ENCODE data around the gene DSCAML1. TPM values are rescaled to one million over a fixed set of nuclear protein-coding genes. Genes with fewer than 3 reads are reported as not detected.

DSCAML1 gene
- total RNA-seq, 2 donors from 2014 or later, result 0.21 to 0.41 TPM

DNA sequence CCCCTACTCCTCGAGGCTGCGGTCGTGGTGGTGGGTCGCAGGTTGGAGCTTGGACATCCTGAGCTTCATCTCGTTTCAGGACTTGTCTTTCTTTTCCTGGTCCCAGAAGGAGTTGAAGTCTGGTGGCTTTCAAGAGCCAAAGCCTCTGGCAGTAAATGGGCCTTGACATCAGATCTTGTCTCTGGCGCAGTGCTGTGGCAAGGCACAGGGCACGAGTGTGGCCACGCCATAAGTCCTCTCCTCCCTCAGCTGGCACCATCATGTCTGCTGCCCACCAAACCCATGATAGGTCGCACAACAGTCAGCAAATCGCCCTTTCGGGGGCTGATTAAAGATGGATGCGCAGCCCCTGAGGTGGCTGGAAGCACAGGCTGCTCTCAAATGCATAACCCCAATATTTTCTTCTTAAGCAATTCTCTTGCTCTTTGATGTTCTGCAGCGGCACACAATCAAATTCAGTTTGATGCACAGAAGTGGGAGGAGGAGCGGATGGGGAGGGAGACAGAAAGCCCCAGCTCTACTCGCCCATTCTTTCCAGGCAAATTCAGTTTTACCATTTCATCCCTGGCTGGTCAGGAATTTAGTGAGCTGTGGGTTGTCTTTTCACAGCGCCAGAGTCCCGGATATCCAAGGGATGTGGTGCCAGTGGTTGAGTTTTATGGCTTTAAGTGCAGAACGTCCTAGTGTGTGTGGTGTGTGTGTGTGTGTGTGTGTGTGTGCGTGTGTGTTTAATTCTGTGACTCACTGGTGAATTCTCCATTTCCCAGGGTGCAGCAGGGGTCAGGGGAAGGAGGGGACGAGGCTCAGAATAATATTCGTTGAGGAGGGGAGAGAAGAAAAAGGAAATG is 162.0 kb downstream of the DSCAML1 start:
- H3K27me3 ChIP-seq (replicated peaks; ENCODE audit: insufficient read depth), result no peaks in the 10 kb centered on the region
- H3K27ac ChIP-seq, result no peak overlapping the region
- TF ChIP-seq, protein P1, sequence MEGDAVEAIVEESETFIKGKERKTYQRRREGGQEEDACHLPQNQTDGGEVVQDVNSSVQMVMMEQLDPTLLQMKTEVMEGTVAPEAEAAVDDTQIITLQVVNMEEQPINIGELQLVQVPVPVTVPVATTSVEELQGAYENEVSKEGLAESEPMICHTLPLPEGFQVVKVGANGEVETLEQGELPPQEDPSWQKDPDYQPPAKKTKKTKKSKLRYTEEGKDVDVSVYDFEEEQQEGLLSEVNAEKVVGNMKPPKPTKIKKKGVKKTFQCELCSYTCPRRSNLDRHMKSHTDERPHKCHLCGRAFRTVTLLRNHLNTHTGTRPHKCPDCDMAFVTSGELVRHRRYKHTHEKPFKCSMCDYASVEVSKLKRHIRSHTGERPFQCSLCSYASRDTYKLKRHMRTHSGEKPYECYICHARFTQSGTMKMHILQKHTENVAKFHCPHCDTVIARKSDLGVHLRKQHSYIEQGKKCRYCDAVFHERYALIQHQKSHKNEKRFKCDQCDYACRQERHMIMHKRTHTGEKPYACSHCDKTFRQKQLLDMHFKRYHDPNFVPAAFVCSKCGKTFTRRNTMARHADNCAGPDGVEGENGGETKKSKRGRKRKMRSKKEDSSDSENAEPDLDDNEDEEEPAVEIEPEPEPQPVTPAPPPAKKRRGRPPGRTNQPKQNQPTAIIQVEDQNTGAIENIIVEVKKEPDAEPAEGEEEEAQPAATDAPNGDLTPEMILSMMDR (IDR thresholded peaks at IDR 0.05), result no peak
- no peak overlapping the region for H3K4me3 ChIP-seq
- no peaks in the 10 kb centered on the region for H3K4me1 ChIP-seq (ENCODE audit: control insufficient read depth in 1 of 2, low read depth in 2 of 2)
- no peaks in the 10 kb centered on the region for H3K36me3 ChIP-seq
- H3K9me3 ChIP-seq, result no peaks in the 10 kb centered on the region
- ATAC-seq (ENCODE audit: insufficient number of reproducible peaks, low FRiP score, low read depth) (no peak), DNase-seq (ENCODE audit: low spot score) (no peak)

DNA sequence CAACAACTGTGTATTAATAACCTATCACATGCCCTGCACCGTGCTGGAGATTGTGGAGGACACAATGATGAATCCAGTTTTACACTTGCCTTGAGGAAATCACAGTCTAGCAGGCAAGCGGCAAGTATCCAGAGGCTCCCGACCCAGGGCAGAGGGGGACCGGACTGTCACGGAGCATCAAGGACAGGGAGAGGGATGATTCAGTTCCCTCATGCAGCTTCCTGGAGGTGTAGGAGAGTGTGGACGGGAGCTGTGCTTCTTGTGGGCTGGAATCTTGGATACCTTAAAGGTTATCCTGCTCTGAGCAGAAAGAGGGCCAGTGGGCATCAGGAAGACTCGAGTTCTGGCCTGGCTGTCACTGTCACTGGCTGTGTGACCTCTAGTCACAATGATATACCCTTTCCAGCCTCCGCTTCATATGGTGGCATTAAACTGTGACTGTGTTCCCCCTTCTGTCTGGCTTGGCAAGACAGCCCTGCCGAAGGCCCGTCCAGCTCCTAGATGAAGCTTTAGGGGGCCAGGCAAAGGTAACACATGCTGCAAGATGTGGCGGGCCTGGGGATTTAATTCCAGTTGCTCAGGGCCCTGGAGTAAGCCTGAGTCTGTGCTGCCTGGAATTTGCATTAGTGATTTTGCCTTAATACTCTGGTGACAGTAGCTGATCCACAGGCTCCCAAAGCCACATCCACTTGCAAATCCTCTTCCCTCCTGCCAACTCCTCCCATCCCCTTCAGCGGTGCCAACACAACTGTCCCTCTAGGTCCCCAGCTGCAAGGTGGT is 162.8 kb downstream of the DSCAML1 start:
- Histone ChIP-seq H3K9me3 (no peaks in the 10 kb centered on the region), H3K4me3 (no peak overlapping the region), H3K27me3 (replicated peaks; ENCODE audit: insufficient read depth) (no peaks in the 10 kb centered on the region), H3K36me3 (no peaks in the 10 kb centered on the region), H3K4me1 (ENCODE audit: control insufficient read depth in 1 of 2, low read depth in 2 of 2) (no peaks in the 10 kb centered on the region), H3K27ac (no peak overlapping the region)
- no peak for ATAC-seq (ENCODE audit: insufficient number of reproducible peaks, low FRiP score, low read depth)
- no peak for DNase-seq (ENCODE audit: low spot score)
- TF ChIP-seq, protein P1 (IDR thresholded peaks at IDR 0.05), result no peak

DNA sequence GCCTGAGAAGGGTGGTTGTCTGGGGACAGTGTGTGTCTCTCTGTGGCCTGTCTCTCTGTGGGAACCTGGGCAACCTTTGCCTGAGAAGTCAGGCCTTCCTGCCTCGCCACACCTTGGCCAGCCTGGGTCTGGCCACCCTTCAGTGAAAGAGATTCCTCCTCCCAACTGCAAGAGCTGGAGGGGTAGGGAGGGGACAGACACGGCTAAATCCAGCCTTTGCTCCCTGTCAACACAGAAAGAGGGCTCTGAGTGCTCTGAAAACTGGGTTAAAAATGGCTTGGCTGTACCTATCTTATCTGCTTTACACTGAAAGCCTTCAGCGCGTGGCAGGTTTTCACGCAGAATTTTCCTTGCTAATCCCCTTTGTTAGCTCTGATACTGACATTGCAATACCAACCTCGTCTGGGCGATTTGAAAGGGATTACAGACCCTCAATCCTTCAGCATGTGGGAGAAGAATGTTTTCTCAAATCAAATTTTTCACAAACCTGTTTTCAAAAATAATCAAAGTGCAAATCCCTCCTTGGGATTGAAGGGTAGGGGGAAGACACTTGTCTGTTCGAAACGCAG is 163.7 kb downstream of the DSCAML1 start:
- no peaks in the 10 kb centered on the region for H3K36me3 ChIP-seq
- H3K27ac ChIP-seq, result no peak overlapping the region
- H3K9me3 ChIP-seq, result no peaks in the 10 kb centered on the region
- no peaks in the 10 kb centered on the region for H3K27me3 ChIP-seq (replicated peaks; ENCODE audit: insufficient read depth)
- DNase-seq (ENCODE audit: low spot score), result no peak
- no peaks in the 10 kb centered on the region for H3K4me1 ChIP-seq (ENCODE audit: control insufficient read depth in 1 of 2, low read depth in 2 of 2)
- ATAC-seq (ENCODE audit: insufficient number of reproducible peaks, low FRiP score, low read depth), result no peak
- no peak overlapping the region for H3K4me3 ChIP-seq
- TF ChIP-seq, protein P1 (IDR thresholded peaks at IDR 0.05), result no peak

GRCh38 chr11:117632306-117632705 is 164.7 kb downstream of the DSCAML1 start:
- Histone ChIP-seq H3K9me3 (no peaks in the 10 kb centered on the region), H3K36me3 (no peaks in the 10 kb centered on the region), H3K27ac (no peak overlapping the region), H3K4me1 (ENCODE audit: control insufficient read depth in 1 of 2, low read depth in 2 of 2) (no peaks in the 10 kb centered on the region), H3K4me3 (no peak overlapping the region), H3K27me3 (replicated peaks; ENCODE audit: insufficient read depth) (no peaks in the 10 kb centered on the region)
- ATAC-seq (ENCODE audit: insufficient number of reproducible peaks, low FRiP score, low read depth), result no peak
- TF ChIP-seq, protein P1 (IDR thresholded peaks at IDR 0.05), result no peak
- DNase-seq (ENCODE audit: low spot score), result no peak

All from thoracic aorta (tissue), 2 donors.